GM19468 (cell line): Measurements from ENCODE around the gene ZNF563.
"Not testable (repeated sequence)": the region's sequence is repeated elsewhere in the genome, so short reads cannot be mapped to it uniquely, and the experiment has no call there.

Experiments
- ATAC-seq: cut with Tn5 transposase; IDR thresholded peaks from one replicate; pipeline ENCODE4 v1.9.1; 2021; ENCODE audit warnings: mild to moderate bottlenecking, moderate library complexity, moderate number of reproducible peaks; ENCODE audit not compliant: unreplicated experiment; ENCODE audit errors: extremely low read depth

Gene ZNF563

DNA sequence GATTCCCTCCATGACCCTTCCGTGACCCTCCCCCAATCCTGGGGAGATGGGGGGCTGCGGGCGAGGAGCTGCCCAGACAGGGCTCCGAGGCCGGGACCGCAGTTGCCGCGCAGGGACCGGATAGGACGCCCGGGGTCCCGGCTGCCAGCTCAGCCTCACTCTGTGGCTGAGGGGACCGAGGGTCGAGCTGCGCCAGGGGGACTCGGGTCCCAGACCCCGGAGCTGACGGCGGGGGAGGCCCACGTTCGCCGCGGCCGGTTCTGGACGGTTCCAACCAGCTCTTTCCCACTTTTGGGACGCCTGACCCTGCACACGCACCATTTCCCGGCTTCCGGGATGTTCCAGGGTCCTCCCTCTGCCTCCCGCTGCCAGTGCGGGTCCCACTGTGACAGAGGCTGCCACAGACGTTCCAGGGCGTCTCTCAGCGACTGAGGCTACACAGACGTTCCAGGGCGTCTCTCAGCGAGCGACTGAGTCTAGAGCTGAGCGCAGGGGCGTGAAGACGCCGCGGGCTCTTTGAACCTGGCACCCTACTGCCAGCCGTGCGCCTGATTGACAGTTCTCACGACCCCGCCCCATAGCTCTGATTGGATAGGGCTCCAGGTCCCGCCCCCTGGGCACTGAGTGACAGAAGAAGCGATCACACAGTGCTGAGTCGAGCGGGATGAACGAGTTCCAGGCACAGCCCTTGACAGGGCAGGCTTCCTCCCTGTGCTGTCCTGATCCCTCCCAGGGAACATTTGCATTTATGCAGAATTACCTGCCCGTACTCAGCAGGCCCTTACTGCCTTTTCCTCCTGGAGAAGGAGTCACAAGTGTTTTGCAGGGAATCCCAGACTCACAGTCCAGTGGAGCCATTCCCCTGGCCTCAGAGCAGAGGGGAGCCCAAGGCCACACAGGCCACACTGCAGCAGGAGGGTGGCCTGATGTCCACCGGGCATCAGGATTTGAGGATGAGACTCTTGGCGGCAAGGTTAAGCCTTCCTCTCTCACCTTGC lies at the start of gene ZNF563:
TSS of gene ZNF563 (minus strand) at position 472 of the 998 bp plus-strand sequence. CDS start at position 321, 151 bp downstream.
- ATAC-seq: peak; percentile 66

DNA sequence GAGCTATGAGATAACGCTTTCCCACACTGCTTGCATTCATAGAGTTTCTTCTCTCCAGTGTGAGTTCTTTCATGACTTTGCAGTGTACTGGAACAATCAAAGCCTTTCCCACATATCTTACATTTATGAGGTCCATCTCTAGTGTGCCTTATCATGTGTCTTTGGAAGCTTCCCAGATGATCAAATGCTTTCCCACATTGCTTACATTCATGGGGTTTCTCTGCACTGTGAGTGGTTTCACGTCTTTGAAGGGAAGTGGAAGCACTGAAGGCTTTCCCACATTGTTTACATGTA lies 47.0 kb upstream of the ZNF563 start:
- no peak for ATAC-seq

DNA sequence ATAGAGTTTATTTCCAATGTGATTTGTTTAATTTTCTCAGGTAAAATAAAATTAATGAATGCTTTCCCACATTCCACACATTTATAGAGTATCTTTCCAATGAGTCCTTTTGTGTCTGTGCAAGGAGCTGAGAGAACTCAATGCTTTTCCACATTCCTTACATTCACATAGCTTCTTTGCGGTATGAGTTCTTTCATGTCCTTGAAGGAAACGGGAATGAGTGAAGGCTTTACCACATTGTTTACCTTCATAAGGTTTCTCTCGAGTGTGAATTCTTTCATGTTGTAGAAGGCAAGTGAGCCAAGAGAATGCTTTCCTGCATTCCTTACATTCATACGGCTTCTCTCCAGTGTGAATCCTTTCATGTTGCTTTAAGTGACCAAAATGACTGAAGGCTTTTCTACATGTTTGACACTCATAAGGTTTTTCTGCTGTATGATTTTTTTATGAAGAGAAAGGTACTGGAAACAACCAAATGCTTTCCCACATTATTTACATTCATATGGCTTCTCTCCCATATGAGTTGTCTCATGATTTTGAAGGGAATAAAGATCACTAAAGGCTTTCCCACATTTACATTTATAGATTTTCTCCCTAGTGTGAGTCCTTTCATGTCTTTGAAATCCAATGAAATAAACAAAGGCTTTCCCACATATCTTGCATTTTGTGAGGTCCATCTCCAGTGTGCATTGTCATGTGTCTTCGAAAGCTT lies 46.5 kb upstream of the ZNF563 start:
- ATAC-seq: no peak

DNA sequence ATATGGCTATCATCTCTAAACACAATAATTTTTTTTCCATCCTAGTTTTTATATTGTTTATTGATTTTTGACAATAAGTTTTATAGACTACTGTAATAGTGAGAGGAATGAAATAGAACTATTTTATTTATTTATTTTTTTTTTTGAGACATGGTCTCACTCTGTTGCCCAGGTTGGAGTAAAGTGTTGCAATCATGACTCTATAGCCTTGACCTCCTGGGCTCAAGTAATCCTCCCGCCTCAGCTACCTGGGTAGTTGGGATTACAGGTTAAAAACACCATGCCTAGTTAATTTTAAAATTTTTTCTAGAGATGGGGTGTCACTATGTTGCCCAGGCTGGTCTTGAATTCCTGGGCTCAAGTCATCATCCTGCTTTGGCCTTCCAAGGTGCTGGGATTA lies 40.6 kb upstream of the ZNF563 start:
- ATAC-seq: no peak

DNA sequence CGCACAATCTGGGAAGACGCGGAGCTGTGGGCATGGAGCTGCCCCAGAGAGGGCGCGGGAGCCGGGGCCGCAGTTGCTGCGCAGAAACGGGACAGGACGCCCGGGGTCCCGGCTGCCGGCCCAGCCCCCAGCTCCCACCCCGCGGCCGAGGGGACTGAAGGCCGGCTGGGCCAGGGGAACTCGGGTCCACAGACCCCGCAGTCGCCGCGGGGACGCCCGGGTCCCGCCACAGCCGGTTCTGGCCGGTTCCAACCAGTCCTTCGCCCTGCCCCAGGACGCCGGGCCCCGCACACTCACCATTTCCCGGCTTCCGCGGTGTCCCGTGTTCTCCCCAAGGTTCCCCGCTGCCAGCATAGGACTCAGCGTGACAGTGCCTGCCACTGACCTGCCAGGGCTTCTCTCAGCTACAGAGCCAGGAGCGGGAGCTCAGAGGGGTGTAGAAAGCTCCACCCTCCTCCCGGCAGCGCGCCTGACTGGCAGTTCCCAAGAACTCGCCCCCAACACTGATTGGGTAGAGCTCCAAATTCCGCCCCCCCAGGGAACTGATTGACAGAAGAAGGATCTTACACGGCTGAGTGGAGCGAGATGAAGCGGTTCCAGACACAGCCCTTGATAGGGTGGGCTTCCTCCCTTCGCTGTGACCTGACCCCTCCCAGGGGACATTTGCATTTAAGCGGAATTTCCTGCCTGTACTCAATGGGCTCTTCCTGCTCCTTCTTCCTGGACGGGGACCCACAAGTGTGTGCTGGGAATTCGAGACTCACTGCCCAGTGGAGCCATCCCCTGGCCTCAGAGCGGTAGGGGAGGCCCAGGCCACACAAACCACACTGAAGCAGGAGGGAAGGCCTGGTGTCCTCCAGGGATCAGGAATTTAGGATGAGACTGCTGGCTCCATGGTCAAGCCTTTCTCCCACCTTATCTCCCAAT lies 32.1 kb upstream of the ZNF563 start, which contains the start of gene ZNF442:
TSS of gene ZNF442 (minus strand) at position 448 of the 927 bp plus-strand sequence. CDS start 2,052 bp downstream, outside the sequence.
- ATAC-seq: no peak

DNA sequence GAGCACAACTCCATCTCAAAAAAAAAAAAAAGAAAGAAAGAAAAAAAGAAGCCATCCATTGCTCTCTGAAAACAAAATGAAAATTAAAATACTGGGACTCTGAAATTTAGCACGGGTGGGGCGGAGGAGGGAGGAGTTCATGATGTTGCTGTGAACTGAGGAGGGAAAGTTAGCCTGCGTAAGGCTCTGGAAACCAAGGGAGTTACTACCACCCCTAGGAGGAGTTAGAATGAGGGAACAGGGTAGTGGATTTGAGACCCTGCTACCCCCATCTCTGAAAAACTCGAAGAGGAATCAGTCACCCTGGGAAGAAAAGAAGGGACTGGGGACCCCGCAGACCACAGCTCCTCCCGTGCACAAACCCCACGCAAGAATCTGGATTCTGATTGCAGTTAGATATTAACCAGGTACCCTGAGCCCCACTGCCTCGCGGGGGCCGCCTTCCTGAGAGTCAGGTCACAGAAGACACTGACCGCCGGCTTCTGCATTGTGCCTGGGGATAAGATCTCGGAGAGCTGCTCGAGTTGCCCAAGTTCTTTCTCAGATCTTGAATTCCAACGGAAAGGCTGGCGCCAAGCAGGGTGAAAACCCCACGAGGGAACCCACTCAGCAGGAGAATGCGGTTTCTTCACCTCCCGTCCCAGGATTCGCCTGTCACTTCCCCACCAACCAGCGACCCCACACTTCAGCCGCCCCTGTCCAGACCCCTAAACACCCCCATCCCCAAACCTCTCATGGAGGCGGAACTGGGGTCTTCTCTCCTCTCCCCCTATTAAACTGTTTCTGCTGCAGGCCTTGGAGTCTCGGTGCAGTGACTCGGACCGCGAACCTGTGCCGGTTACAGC lies 31.2 kb upstream of the ZNF563 start:
- ATAC-seq: no peak

DNA sequence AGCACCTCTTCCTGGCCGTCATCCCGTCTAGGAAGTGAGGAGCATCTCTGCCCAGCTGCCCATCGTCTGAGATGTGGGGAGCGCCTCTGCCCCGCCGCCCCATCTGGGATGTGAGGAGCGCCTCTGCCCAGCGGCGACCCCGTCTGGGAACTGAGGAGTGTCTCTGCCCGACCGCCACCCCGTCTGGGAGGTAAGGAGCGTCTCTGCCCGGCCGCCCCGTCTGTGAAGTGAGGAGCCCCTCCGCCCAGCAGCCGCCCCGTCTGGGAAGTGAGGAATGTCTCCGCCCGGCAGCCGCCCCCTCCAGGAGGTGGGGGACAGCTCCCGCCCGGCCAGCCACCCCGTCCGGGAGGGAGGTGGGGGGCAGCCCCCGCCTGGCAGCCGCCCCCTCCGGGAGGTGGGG lies 28.8 kb upstream of the ZNF563 start:
- ATAC-seq: not testable (repeated sequence)

DNA sequence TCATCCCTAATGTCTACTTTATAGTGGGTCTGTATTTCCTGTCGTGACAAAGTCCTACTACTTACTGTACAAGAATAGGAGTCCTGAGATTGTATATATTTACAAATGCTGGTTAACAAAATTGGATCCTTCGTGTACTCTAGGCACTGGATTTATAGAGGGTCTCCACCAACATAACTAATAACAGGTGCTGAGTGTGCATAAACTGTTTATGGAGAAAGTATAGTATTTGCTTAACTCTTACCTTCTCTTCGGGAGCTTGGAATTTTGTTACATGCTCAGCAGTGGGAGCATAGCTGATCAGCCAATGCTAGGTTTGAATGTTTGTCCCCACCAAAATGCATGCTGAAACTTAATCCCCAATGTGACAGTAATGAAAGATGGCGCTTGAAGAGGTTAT lies 19.9 kb upstream of the ZNF563 start:
- no peak for ATAC-seq

DNA sequence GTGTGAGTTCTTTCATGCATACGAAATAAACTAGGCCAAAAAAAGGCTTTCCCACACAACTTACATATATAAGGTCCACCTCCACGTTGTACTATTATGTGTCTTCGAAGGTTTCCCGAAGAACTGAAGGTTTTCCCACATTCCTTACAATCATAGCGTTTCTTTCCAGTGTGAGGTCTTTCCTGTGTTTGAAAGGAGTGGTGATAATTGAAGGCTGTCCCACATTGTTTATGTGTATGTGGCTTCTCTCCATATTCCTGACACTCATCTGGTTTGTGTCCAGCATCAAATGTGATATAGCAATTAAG lies 17.4 kb upstream of the ZNF563 start:
- no peak for ATAC-seq

DNA sequence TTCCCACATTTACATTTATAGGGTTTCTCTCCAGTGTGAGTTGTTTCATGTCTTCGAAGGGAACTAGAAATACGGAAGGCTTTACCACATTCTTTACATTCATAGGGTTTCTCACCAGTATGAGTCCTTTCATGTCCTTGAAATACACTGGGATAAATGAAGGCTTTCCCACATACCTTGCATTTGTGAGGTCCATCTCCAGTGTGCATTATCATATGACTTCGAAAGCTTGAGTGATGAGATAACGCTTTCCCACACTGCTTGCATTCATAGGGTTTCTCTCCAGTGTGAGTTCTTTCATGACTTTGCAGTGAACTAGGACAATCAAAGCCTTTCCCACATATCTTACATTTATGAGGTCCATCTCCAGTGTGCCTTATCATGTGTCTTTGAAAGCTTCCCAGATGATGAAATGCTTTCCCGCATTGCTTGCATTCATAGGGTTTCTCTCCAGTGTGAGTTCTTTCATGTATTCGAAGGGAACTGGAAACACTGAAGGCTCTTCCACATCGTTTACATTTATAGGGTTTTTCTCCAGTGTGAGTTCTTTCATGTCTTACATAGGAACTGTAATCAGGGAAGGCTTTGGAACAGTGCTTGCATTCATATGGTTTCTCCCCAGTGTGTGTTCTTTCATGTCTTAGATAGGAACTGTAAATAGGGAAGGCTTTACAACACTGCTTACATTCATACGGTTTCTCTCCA lies 16.9 kb upstream of the ZNF563 start:
- no peak for ATAC-seq

DNA sequence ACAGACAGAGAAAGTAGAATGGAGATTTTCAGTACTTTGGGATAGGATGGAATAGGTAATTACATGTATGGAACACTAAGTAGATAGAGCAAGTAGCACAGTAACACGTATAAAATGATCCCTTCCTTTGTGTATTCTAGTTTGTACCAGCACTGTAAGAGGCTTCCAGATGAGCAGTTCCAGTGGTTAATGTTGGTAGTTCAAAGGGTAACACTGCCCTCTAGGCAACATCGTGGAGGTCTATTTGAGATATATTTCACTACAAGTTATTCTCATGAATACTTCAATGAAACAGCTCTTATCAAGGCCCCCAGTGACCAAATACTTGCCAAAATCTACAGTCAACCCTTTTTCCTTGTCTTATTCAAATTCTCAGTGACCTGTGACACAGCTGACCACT lies 13.5 kb upstream of the ZNF563 start:
- no peak for ATAC-seq

DNA sequence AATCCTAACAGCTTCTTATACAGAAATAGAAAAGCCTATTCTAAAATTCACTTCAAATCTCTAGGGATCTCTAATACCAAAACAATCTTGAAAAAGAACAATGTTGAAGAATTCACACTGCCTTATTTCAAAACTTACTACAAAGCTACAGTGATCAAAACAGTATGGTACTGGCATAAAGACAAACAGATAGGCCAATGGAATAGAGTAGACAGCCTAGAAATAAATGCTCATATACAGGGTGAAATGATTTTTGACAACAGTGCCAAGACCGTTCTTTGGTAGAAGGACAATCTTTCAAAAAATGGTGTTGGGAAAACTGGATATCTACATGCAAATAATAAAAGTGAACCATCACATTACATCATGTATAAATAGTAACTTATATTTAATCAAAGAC lies 11.8 kb upstream of the ZNF563 start:
- ATAC-seq: no peak

DNA sequence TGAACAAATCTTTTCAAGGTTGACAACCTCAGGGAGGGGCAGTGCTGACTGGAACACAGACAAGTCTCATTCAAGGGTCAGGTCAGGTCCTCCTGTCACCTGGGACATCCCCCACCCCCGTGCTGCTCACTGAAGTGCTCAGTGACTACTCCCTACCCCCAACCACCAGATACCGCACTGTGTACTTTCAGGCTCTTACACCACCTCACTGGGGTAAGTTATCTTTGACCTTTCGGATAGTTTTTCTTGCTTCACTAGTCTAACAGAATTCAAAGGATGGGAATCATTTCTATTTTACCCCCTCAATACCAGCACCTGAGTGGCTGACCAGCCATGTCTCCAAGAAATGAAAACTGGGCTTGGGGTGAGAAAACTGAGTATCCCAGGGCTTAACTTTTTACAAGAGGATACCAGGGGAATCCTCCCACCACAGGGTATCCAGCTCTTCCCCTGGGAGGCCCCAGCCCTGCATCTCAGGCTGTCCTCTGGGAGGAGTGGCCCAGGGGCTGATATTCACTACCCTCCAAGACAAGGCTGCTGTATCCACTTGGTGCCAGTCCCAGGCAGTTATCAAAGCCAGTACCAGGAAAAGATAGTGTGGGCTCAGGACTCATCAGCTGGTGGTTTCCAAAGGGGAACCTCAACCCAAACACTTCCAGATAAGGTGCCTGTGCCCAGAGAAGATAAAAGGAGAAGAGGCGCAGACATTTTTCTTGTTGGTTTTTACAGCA lies 2.1 kb downstream of the ZNF563 start:
- no peak for ATAC-seq

DNA sequence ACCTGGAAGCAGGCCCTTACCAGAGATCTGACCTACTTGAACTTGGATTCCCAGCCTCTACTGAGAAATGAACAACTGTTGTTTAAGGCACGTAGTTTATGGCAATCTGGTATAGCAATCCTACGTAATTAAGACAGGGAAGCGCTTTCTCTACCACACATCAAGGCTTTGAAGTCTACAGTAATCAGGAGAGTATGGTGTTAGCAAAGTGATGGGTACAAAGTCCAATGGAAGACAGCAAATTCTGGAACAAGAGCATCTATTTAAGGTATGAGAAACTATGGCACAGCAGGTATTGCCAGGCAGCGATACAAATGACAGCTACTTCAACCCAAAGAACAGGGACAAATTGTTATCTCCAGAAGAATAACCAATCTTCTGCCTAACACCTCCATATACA lies 3.1 kb downstream of the ZNF563 start:
- ATAC-seq: no peak

DNA sequence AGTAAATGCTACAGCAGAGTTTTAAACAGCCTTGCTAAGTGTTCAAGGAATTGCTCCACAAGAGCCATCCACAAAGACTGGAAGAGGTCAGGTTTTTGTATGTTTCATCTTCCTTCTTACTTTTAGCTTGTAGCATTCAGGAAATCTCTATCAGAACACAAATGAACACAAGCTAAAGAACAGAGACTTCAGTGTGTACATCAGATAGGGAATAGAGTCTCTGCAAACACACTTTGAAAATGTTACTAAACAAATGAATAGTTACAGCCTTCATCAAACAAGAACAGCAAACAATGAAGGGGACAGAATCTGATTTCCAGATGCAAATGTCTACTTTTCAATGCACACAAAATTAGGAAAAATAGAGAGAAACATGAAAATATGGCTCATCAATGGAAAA lies 7.7 kb downstream of the ZNF563 start:
- ATAC-seq: no peak

DNA sequence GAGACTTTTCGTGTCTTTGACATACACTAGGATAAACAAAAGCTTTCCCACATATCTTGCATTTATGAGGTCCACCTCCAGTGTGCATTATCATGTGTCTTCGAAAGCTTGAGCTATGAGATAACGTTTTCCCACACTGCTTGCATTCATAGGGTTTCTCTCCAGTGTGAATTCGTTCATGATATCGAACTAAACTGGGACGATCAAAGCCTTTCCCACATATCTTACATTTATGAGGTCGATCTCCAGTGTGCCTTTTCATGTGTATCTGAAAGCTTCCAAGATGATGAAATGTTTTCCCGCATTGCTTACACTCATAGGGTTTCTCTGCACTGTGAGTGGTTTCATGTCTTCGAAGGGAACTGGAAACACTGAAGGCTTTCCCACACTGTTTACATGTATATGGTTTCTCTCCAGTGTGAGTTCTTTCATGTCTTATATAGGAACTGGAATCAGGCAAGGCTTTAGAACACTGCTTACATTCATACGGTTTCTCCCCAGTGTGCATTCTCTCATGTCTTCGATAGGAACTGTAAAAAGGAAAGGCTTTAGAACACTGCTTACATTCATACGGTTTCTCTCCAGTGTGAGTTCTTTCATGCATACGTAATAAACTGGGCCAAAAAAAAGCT lies 14.5 kb downstream of the ZNF563 start:
- no peak for ATAC-seq

DNA sequence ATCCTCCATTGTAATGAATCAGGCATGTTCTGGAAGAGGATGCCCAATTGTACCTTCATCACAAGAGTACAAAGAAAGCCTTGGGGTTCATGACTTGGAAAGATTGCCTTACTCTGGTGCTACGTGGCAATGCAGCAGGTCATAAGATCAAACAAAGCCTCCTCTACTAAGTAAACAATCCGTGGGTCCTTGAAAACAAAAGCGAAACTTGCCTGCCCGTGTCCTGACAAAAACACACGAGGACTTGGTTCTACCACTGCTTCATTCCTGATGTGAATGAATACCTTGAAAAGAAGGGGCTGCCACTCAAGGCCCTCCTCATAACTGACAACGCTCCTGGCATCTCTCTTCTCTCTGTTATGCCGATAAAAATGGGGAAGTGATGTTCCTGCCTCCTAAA lies 18.9 kb downstream of the ZNF563 start:
- ATAC-seq: no peak

DNA sequence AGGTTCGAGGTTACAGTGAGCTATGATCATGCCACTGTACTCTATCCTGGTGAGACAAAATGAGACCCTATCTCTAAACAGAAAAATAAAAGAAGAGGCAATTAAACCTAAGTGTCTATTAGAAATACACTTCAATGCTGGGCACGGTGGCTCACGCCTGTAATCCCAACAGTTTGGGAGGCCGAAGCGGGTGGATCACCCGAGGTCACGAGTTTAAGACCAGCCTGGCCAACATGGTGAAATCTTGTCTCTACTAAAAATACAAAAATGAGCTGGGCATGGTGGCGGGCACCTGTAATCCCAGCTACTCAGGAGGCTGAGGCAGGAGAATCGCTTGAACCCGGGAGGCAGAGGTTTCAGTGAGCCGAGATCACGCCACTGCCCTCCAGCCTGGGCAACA lies 24.5 kb downstream of the ZNF563 start:
- ATAC-seq: not testable (repeated sequence)
